GM12878 (cell line): Measurements from ENCODE around the gene GGCX. TPM values are rescaled to one million over a fixed set of nuclear protein-coding genes. Genes with fewer than 3 reads are reported as not detected.

Experiments
- ATAC-seq: fragments of 200-7000 bp; cut with Tn5 transposase; 3 replicates; pipeline ENCODE4 v1.9.1; 2020; ENCODE audit warnings: mild to moderate bottlenecking, moderate library complexity
- BruUV-seq: library from RNA; stranded (reverse); fragments of 400-500 nt; replicated peaks from 2 replicates; lab custom pipeline; 2021; lab: Mats Ljungman, UMichigan
- CTCF ChIA-PET: fragments of 300-600 bp; sonication (Branson Sonifier 250); formaldehyde crosslinking; extraction: SDS; loops from one replicate; lab custom pipeline; 2021; ENCODE audit warnings: inconsistent platforms; lab: Yijun Ruan, JAX
- POLR2A ChIA-PET: fragments of 350-600 bp; formaldehyde crosslinking; extraction: SDS; loops from one replicate; lab custom pipeline; 2021; ENCODE audit warnings: inconsistent platforms; lab: Charles Lee
- RAD21 ChIA-PET: fragments of 300-600 bp; sonication (Branson Sonifier 250); formaldehyde crosslinking; loops from one replicate; lab custom pipeline; 2023; ENCODE audit warnings: antibody characterized with exemption; ENCODE audit not compliant: unreplicated experiment; lab: Charles Lee
- SMC1A ChIA-PET: fragments of 300-600 bp; sonication (Branson Sonifier 250); formaldehyde crosslinking; loops from one replicate; lab custom pipeline; 2023; ENCODE audit not compliant: unreplicated experiment, uncharacterized antibody; lab: Charles Lee
- DNase-seq: peaks from one replicate; pipeline ENCODE4 v3.0.0-alpha.2; 2011; ENCODE audit warnings: low read depth, low spot score
- FAIRE-seq: peaks from 3 replicates; lab custom pipeline; 2011; peaks lifted over from hg19 to GRCh38; lab: Jason Lieb, UNC
- H2AFZ ChIP-seq: 2 replicates; pipeline ENCODE4 v1.6.0; 2011; ENCODE audit warnings: low read depth, low read length, control low read depth; ENCODE audit not compliant: control insufficient read depth
- H3K27ac ChIP-seq: 2 replicates; pipeline ENCODE4 v1.5.1; 2011; ENCODE audit warnings: control low read depth; ENCODE audit not compliant: control insufficient read depth, insufficient read depth
- H3K27me3 ChIP-seq, 2 experiments: replicated peaks in 1 of 2; 2 replicates each; pipeline versions ENCODE4 v1.6.0 to v1.6.1; 2011; ENCODE audit warnings: low read length in 1 of 2; ENCODE audit not compliant: control insufficient read depth in 2 of 2, insufficient read depth in 2 of 2
- H3K36me3 ChIP-seq, 2 experiments: 2 replicates each; pipeline ENCODE4 v1.5.1; 2011; ENCODE audit warnings: low read length in 1 of 2; ENCODE audit not compliant: control insufficient read depth in 2 of 2, insufficient read depth in 2 of 2
- H3K4me1 ChIP-seq: 2 replicates; pipeline ENCODE4 v1.6.1; 2011; ENCODE audit warnings: mild to moderate bottlenecking, low read length, moderate library complexity, mixed read lengths; ENCODE audit not compliant: control insufficient read depth, insufficient read depth
- H3K4me2 ChIP-seq: 2 replicates; pipeline ENCODE4 v1.6.0; 2011; ENCODE audit warnings: control low read depth; ENCODE audit not compliant: control insufficient read depth, insufficient read depth
- H3K4me3 ChIP-seq: fragments of 200-600 bp; sonication (generic); 2 replicates; pipeline ENCODE4 v1.5.1; 2016
- H3K79me2 ChIP-seq: 2 replicates; pipeline ENCODE4 v1.6.0; 2011; ENCODE audit warnings: low read length; ENCODE audit not compliant: control insufficient read depth, insufficient read depth
- H3K9ac ChIP-seq: 2 replicates; pipeline ENCODE4 v1.8.0; 2011; ENCODE audit warnings: low read length, control low read depth, mixed read lengths; ENCODE audit not compliant: control insufficient read depth, insufficient read depth
- H3K9me3 ChIP-seq: replicated peaks from 3 replicates; pipeline ENCODE4 v1.5.1; 2011; ENCODE audit warnings: mild to moderate bottlenecking, low read length; ENCODE audit not compliant: control insufficient read depth, insufficient read depth
- H4K20me1 ChIP-seq: 2 replicates; pipeline ENCODE4 v1.6.0; 2011; ENCODE audit not compliant: control insufficient read depth, insufficient read depth
- BACH1 ChIP-seq: fragments of 450-650 bp; IDR thresholded peaks from 2 replicates; pipeline ENCODE4 v1.6.1; 2017; ENCODE audit warnings: mild to moderate bottlenecking, borderline replicate concordance
- CHD1 ChIP-seq: IDR thresholded peaks from 2 replicates; pipeline ENCODE4 v1.6.1; 2012; ENCODE audit warnings: low read depth, low read length, improper control_type of control experiment
- DPF2 ChIP-seq: fragments of 450-650 bp; IDR thresholded peaks from 2 replicates; pipeline ENCODE4 v1.6.1; 2017; ENCODE audit warnings: mild to moderate bottlenecking
- FOS ChIP-seq: IDR thresholded peaks from 3 replicates; pipeline ENCODE4 v1.6.1; 2011; ENCODE audit warnings: borderline replicate concordance; ENCODE audit not compliant: insufficient read length; ENCODE audit errors: extremely low read depth
- KAT2A ChIP-seq: conservative IDR thresholded peaks from 2 replicates; pipeline ENCODE4 v1.6.1; 2011; ENCODE audit warnings: low read depth, low read length; ENCODE audit not compliant: control insufficient read depth
- KDM1A ChIP-seq: fragments of 200-600 bp; sonication (generic); IDR thresholded peaks from 2 replicates; pipeline ENCODE4 v1.6.1; 2016; ENCODE audit warnings: borderline replicate concordance
- MYC ChIP-seq: IDR thresholded peaks from 2 replicates; pipeline ENCODE4 v1.6.1; 2011; ENCODE audit warnings: mild to moderate bottlenecking, low read length, moderate library complexity, inconsistent platforms; ENCODE audit not compliant: insufficient read depth, insufficient replicate concordance, insufficient read length, severe bottlenecking
- NFYA ChIP-seq: IDR thresholded peaks from 2 replicates; pipeline ENCODE4 v1.6.1; 2011; ENCODE audit warnings: low read depth, mild to moderate bottlenecking, low read length, improper control_type of control experiment, borderline replicate concordance
- NKRF ChIP-seq: fragments of 450-650 bp; conservative IDR thresholded peaks from 2 replicates; pipeline ENCODE4 v1.6.1; 2017; ENCODE audit warnings: mild to moderate bottlenecking, moderate library complexity
- NR2C2 ChIP-seq: IDR thresholded peaks from 2 replicates; pipeline ENCODE4 v1.6.1; 2011; ENCODE audit warnings: borderline replicate concordance, low read depth; ENCODE audit not compliant: control insufficient read depth, insufficient read length
- NR2F1 ChIP-seq: fragments of 450-650 bp; conservative IDR thresholded peaks from 2 replicates; pipeline ENCODE4 v1.6.1; 2017; ENCODE audit warnings: mild to moderate bottlenecking
- PKNOX1 ChIP-seq: fragments of 450-650 bp; IDR thresholded peaks from 2 replicates; pipeline ENCODE4 v1.6.1; 2016; ENCODE audit warnings: mild to moderate bottlenecking
- POLR2A ChIP-seq: IDR thresholded peaks from 2 replicates; pipeline ENCODE4 v1.6.1; 2011; ENCODE audit warnings: low read depth, mild to moderate bottlenecking, low read length
- POLR2AphosphoS5 ChIP-seq: IDR thresholded peaks from 2 replicates; pipeline ENCODE4 v1.6.1; 2011; ENCODE audit warnings: mild to moderate bottlenecking, low read length, inconsistent platforms
- SUZ12 ChIP-seq: fragments of 200-600 bp; sonication (generic); IDR thresholded peaks from one replicate; pipeline ENCODE4 v1.6.1; 2018; ENCODE audit warnings: antibody characterized with exemption, mild to moderate bottlenecking; ENCODE audit not compliant: unreplicated experiment
- ZNF274 ChIP-seq: IDR thresholded peaks from one replicate; pipeline ENCODE4 v1.8.0; 2011; ENCODE audit not compliant: insufficient read length, insufficient read depth
- WGBS: methylation state at CpG from one replicate; pipeline ENCODE4 v1.1.6; 2016; ENCODE audit warnings: low lambda C conversion rate; ENCODE audit not compliant: insufficient replicate concordance, insufficient coverage; ENCODE audit errors: missing lambda C conversion rate; 5-methylcytosine and 5-hydroxymethylcytosine counted together
- in situ Hi-C: fragments of 300-500 bp; cut with MboI; formaldehyde crosslinking; loops from 9 replicates; pipeline ENCODE4 v1.14.3; 2018; ENCODE audit warnings: mixed read lengths
- intact Hi-C: fragments of 100-400 bp; cut with micrococcal nuclease; formaldehyde crosslinking; loops from one replicate; pipeline ENCODE4 v1.14.2; 2022; ENCODE audit not compliant: unreplicated experiment
- polyA plus RNA-seq, 11 experiments: library from polyadenylated mRNA; depleted of rRNA in 4 of 11; unstranded in 6 of 11; stranded (reverse) in 5 of 11; fragments of >200 nt; fragmentation: Nextera tagmentation in 4 of 11; fragmentation: Illumina TruSeq in 1 of 11; extraction: Ambion mirVana in 4 of 11; extraction: Trizol in 1 of 11; gene quantifications; 1 replicate in 1 of 11; 2 replicates in 10 of 11; pipeline versions ENCODE4 v1.2.1 to v1.2.3, GENCODE V29; 2011 to 2016; ENCODE audit warnings: inconsistent platforms in 2 of 11, missing spikeins in 2 of 11, low read depth in 1 of 11
- total RNA-seq, 4 experiments: library from RNA; depleted of rRNA in 3 of 4; stranded (reverse); fragments of >200 nt in 3 of 4; fragmentation: Illumina TruSeq in 1 of 4; extraction: Trizol in 1 of 4; gene quantifications; 2 replicates each; pipeline versions ENCODE4 v1.2.1 to v1.2.3, GENCODE V29; 2013 to 2021

The GGCX gene
- total and polyA plus RNA-seq, 10 of the 15 experiments (the other 5 are each of a cell fraction or from before 2014, with no cell fraction given), result 18.1 to 52.7 (median 25.0) TPM

- Histone ChIP-seq H3K9ac (no peak overlapping the region), H2AFZ (no peak overlapping the region), H3K36me3 (no peaks in the 10 kb centered on the region), H3K9me3 (no peaks in the 10 kb centered on the region), H3K4me1 (no peaks in the 10 kb centered on the region; the same call in 1 of the 2 replicates), H3K79me2 (no peaks in the 10 kb centered on the region), H3K4me3 (no peak overlapping the region), H3K27me3 (no peaks in the 10 kb centered on the region), H3K4me2 (no peak overlapping the region), H3K27ac (no peak overlapping the region), H4K20me1 (no peaks in the 10 kb centered on the region)
- POLR2A ChIA-PET, result no interaction called here
- SMC1A ChIA-PET, result no interaction called here
- in situ Hi-C loops, result no loop called here
- CTCF ChIA-PET, result no interaction called here
- 45% methylated on average over 6 of the region's 6 CpGs for WGBS
- intact Hi-C loops, result no loop called here
- no TSS peak for BruUV-seq
- TF ChIP-seq KDM1A (no peak), CHD1 (no peak), NKRF (no peak), PKNOX1 (no peak), KAT2A (no peak), MYC (no peak), NFYA (no peak), BACH1 (no peak), ZNF274 (no peak), NR2C2 (no peak), SUZ12 (no peak), POLR2AphosphoS5 (no peak), POLR2A (no peak), FOS (no peak), NR2F1 (no peak), DPF2 (no peak)
- no peak for ATAC-seq
- DNase-seq, result no peak
- RAD21 ChIA-PET, result no interaction called here
- FAIRE-seq, result no peak
Measured at GRCh38 chr2:85522090-85522647, 39.1 kb downstream of the GGCX start.
